SK-N-SH treated with all-trans-retinoic acid at 6 μM for 48 hours (cell line): ENCODE data around the gene ZNF148.

Source experiments
- ARNTL ChIP-seq: fragments of 450-650 bp; formaldehyde crosslinking; IDR thresholded peaks from 2 replicates; pipeline ENCODE4 v1.5.0; 2020; ENCODE audit warnings: low read depth, mild to moderate bottlenecking, moderate library complexity, borderline replicate concordance
- GLIS3 ChIP-seq: fragments of 250-450 bp; sonication (Bioruptor Pico); IDR thresholded peaks from 2 replicates; pipeline ENCODE4 v1.5.0; 2020; ENCODE audit warnings: mild to moderate bottlenecking, moderate library complexity
- OSR1 ChIP-seq: fragments of 250-450 bp; sonication (Bioruptor Pico); IDR thresholded peaks from 2 replicates; pipeline ENCODE4 v1.8.0; 2022; ENCODE audit warnings: moderate library complexity, mild to moderate bottlenecking, inconsistent platforms
- RARB ChIP-seq: fragments of 250-450 bp; sonication (Bioruptor Pico); IDR thresholded peaks from 2 replicates; pipeline ENCODE4 v1.8.0; 2021; ENCODE audit warnings: mild to moderate bottlenecking, moderate library complexity
- ZC3H10 ChIP-seq: fragments of 250-450 bp; sonication (Bioruptor Pico); IDR thresholded peaks from 2 replicates; pipeline ENCODE4 v1.5.1; 2021; ENCODE audit warnings: mild to moderate bottlenecking, moderate library complexity
- ZFP3 ChIP-seq: fragments of 250-450 bp; sonication (Bioruptor Pico); IDR thresholded peaks from 2 replicates; pipeline ENCODE4 v1.5.0; 2020; ENCODE audit warnings: mild to moderate bottlenecking, moderate library complexity
- ZFP30 ChIP-seq: fragments of 450-650 bp; formaldehyde crosslinking; IDR thresholded peaks from 2 replicates; pipeline ENCODE4 v1.5.0; 2022; ENCODE audit warnings: mild to moderate bottlenecking, moderate library complexity
- TF ChIP-seq, protein P1 (sequence below): fragments of 250-450 bp; sonication (Bioruptor Pico); IDR thresholded peaks from 2 replicates; pipeline ENCODE4 v1.5.1; 2021; ENCODE audit warnings: mild to moderate bottlenecking, moderate library complexity
- TF ChIP-seq, protein P2 (sequence below): fragments of 250-450 bp; sonication (Bioruptor Pico); IDR thresholded peaks from 2 replicates; pipeline ENCODE4 v1.8.0; 2021; ENCODE audit warnings: low read depth, mild to moderate bottlenecking, moderate library complexity, borderline replicate concordance
- TF ChIP-seq, protein P3 (sequence below): fragments of 250-450 bp; sonication (Bioruptor Pico); IDR thresholded peaks from 2 replicates; pipeline ENCODE4 v1.8.0; 2020; ENCODE audit warnings: mild to moderate bottlenecking, moderate library complexity, borderline replicate concordance
- TF ChIP-seq, protein P4 (sequence below): fragments of 250-450 bp; sonication (Bioruptor Pico); IDR thresholded peaks from 2 replicates; pipeline ENCODE4 v1.5.1; 2020; ENCODE audit warnings: low read depth, mild to moderate bottlenecking, moderate library complexity

DNA sequence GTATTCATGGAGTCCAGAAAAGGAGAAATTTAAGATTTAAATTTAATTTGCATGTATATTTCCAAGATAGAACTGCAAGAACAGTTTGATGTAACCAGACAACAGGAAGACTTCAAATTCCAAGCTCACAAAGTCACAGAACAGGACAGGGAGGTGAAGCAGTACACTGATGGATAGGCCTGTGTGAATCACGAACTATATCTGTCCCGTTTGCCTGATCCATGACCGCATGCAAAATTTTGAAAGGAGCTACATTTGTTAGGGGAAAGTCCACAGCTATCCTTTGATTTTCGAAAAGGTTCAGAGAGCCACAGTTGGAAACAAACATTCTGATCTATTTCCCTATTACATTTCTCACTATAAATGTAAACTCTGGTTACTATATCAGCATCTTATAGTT is 83.1 kb downstream of the ZNF148 start:
- no peak for TF ChIP-seq ZFP3 (CRISPR knock-in tag)
- TF ChIP-seq, protein P1, sequence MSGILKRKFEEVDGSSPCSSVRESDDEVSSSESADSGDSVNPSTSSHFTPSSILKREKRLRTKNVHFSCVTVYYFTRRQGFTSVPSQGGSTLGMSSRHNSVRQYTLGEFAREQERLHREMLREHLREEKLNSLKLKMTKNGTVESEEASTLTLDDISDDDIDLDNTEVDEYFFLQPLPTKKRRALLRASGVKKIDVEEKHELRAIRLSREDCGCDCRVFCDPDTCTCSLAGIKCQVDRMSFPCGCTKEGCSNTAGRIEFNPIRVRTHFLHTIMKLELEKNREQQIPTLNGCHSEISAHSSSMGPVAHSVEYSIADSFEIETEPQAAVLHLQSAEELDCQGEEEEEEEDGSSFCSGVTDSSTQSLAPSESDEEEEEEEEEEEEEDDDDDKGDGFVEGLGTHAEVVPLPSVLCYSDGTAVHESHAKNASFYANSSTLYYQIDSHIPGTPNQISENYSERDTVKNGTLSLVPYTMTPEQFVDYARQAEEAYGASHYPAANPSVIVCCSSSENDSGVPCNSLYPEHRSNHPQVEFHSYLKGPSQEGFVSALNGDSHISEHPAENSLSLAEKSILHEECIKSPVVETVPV = no peak
- no peak for TF ChIP-seq OSR1 (CRISPR knock-in tag)
- TF ChIP-seq, protein P2, sequence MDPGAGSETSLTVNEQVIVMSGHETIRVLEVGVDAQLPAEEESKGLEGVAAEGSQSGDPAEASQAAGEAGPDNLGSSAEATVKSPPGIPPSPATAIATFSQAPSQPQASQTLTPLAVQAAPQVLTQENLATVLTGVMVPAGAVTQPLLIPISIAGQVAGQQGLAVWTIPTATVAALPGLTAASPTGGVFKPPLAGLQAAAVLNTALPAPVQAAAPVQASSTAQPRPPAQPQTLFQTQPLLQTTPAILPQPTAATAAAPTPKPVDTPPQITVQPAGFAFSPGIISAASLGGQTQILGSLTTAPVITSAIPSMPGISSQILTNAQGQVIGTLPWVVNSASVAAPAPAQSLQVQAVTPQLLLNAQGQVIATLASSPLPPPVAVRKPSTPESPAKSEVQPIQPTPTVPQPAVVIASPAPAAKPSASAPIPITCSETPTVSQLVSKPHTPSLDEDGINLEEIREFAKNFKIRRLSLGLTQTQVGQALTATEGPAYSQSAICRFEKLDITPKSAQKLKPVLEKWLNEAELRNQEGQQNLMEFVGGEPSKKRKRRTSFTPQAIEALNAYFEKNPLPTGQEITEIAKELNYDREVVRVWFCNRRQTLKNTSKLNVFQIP (CRISPR knock-in tag) = no peak
- TF ChIP-seq ZC3H10 = no peak
- no peak for TF ChIP-seq RARB
- TF ChIP-seq, protein P3, sequence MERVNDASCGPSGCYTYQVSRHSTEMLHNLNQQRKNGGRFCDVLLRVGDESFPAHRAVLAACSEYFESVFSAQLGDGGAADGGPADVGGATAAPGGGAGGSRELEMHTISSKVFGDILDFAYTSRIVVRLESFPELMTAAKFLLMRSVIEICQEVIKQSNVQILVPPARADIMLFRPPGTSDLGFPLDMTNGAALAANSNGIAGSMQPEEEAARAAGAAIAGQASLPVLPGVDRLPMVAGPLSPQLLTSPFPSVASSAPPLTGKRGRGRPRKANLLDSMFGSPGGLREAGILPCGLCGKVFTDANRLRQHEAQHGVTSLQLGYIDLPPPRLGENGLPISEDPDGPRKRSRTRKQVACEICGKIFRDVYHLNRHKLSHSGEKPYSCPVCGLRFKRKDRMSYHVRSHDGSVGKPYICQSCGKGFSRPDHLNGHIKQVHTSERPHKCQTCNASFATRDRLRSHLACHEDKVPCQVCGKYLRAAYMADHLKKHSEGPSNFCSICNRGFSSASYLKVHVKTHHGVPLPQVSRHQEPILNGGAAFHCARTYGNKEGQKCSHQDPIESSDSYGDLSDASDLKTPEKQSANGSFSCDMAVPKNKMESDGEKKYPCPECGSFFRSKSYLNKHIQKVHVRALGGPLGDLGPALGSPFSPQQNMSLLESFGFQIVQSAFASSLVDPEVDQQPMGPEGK = no peak
- TF ChIP-seq ARNTL (CRISPR knock-in tag) = no peak
- TF ChIP-seq GLIS3 (CRISPR knock-in tag) = no peak
- TF ChIP-seq ZFP30 (CRISPR knock-in tag) = no peak
- TF ChIP-seq, protein P4, sequence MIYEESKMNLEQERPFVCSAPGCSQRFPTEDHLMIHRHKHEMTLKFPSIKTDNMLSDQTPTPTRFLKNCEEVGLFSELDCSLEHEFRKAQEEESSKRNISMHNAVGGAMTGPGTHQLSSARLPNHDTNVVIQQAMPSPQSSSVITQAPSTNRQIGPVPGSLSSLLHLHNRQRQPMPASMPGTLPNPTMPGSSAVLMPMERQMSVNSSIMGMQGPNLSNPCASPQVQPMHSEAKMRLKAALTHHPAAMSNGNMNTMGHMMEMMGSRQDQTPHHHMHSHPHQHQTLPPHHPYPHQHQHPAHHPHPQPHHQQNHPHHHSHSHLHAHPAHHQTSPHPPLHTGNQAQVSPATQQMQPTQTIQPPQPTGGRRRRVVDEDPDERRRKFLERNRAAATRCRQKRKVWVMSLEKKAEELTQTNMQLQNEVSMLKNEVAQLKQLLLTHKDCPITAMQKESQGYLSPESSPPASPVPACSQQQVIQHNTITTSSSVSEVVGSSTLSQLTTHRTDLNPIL (CRISPR knock-in tag) = no peak
